OCI-LY3 (cell line): ENCODE measurements around the gene SLC7A5.
"Not testable (repeated sequence)": the region's sequence is repeated elsewhere in the genome, so short reads cannot be mapped to it uniquely, and the experiment has no call there.

Experiments used
- H2AFZ ChIP-seq: fragments of 200-600, 300-600 bp; shearing (Covaris generic); 2 replicates; pipeline ENCODE4 v1.6.0; 2014; ENCODE audit warnings: antibody characterized with exemption, low read depth, low read length
- H3K27ac ChIP-seq: fragments of 200-600, 300-600 bp; sonication (generic); 2 replicates; pipeline ENCODE4 v1.5.1; 2014; ENCODE audit warnings: mild to moderate bottlenecking, low read length, moderate library complexity, mixed read lengths
- H3K27me3 ChIP-seq: fragments of 200-600, 300-600 bp; sonication (generic); 2 replicates; pipeline ENCODE4 v1.6.1; 2014; ENCODE audit warnings: low read depth, low read length, mixed read lengths
- H3K36me3 ChIP-seq: fragments of 200-600, 300-600 bp; sonication (generic); replicated peaks from 2 replicates; pipeline ENCODE3; 2014; ENCODE audit warnings: low read depth, low read length, mixed read lengths
- H3K4me1 ChIP-seq: fragments of 300-600, 200-600 bp; sonication (generic); 2 replicates; pipeline ENCODE4 v1.6.1; 2014; ENCODE audit warnings: low read length, mixed read lengths
- H3K4me2 ChIP-seq: fragments of 200-600, 300-600 bp; sonication (generic); 2 replicates; pipeline ENCODE4 v1.6.1; 2014; ENCODE audit warnings: low read length, mixed read lengths
- H3K4me3 ChIP-seq: fragments of 300-600, 200-600 bp; sonication (generic); 2 replicates; pipeline ENCODE4 v1.5.1; 2014; ENCODE audit warnings: antibody characterized with exemption, mild to moderate bottlenecking, low read length, moderate library complexity
- H3K79me2 ChIP-seq: fragments of 300-600, 200-600 bp; shearing (Covaris generic); 2 replicates; pipeline ENCODE4 v1.6.1; 2014; ENCODE audit warnings: mild to moderate bottlenecking, low read length, mixed read lengths
- H3K9ac ChIP-seq: fragments of 300-600, 200-600 bp; shearing (Covaris generic); 2 replicates; pipeline ENCODE4 v1.6.0; 2014; ENCODE audit warnings: mild to moderate bottlenecking, low read length, moderate library complexity
- H3K9me3 ChIP-seq: fragments of 200-600, 300-600 bp; shearing (Covaris generic); 2 replicates; pipeline ENCODE4 v1.6.1; 2014; ENCODE audit warnings: low read length, mixed read lengths; ENCODE audit not compliant: insufficient read depth
- H4K20me1 ChIP-seq: fragments of 200-600, 300-600 bp; sonication (generic); 2 replicates; pipeline ENCODE4 v1.6.1; 2016; ENCODE audit warnings: low read length, mixed read lengths; ENCODE audit not compliant: insufficient read depth
- EZH2phosphoT487 ChIP-seq: fragments of 200-600 bp; shearing (Covaris generic); IDR thresholded peaks from 2 replicates; pipeline ENCODE4 v1.6.1; 2018; ENCODE audit warnings: antibody characterized with exemption, mixed run types, low read depth
- TF ChIP-seq, protein P1 (sequence below): fragments of 200-600, 300-600 bp; sonication (generic); IDR thresholded peaks from 2 replicates; pipeline ENCODE4 v1.5.1; 2014; ENCODE audit warnings: antibody characterized with exemption, low read length, low read depth

Gene SLC7A5

GRCh38 chr16:87882436-87883019 lies 13.2 kb upstream of the SLC7A5 start:
- no peaks in the 10 kb centered on the region for H3K9me3 ChIP-seq
- peak overlapping the region; percentile 45; the same call in 1 of the 2 replicates for H3K4me3 ChIP-seq
- TF ChIP-seq, protein P1, sequence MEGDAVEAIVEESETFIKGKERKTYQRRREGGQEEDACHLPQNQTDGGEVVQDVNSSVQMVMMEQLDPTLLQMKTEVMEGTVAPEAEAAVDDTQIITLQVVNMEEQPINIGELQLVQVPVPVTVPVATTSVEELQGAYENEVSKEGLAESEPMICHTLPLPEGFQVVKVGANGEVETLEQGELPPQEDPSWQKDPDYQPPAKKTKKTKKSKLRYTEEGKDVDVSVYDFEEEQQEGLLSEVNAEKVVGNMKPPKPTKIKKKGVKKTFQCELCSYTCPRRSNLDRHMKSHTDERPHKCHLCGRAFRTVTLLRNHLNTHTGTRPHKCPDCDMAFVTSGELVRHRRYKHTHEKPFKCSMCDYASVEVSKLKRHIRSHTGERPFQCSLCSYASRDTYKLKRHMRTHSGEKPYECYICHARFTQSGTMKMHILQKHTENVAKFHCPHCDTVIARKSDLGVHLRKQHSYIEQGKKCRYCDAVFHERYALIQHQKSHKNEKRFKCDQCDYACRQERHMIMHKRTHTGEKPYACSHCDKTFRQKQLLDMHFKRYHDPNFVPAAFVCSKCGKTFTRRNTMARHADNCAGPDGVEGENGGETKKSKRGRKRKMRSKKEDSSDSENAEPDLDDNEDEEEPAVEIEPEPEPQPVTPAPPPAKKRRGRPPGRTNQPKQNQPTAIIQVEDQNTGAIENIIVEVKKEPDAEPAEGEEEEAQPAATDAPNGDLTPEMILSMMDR = no peak
- no peak for TF ChIP-seq EZH2phosphoT487
- H3K9ac ChIP-seq = no peak overlapping the region; the same call in 1 of the 2 replicates
- peaks cover 39% of the 10 kb centered on the region for H3K27me3 ChIP-seq
- H3K27ac ChIP-seq = no peak overlapping the region
- no peak overlapping the region; the same call in 1 of the 2 replicates for H2AFZ ChIP-seq
- no peaks in the 10 kb centered on the region for H4K20me1 ChIP-seq
- H3K36me3 ChIP-seq = no peaks in the 10 kb centered on the region
- no peaks in the 10 kb centered on the region for H3K79me2 ChIP-seq
- peaks cover 28% of the 10 kb centered on the region for H3K4me1 ChIP-seq
- H3K4me2 ChIP-seq = peak overlapping the region; percentile 73

DNA sequence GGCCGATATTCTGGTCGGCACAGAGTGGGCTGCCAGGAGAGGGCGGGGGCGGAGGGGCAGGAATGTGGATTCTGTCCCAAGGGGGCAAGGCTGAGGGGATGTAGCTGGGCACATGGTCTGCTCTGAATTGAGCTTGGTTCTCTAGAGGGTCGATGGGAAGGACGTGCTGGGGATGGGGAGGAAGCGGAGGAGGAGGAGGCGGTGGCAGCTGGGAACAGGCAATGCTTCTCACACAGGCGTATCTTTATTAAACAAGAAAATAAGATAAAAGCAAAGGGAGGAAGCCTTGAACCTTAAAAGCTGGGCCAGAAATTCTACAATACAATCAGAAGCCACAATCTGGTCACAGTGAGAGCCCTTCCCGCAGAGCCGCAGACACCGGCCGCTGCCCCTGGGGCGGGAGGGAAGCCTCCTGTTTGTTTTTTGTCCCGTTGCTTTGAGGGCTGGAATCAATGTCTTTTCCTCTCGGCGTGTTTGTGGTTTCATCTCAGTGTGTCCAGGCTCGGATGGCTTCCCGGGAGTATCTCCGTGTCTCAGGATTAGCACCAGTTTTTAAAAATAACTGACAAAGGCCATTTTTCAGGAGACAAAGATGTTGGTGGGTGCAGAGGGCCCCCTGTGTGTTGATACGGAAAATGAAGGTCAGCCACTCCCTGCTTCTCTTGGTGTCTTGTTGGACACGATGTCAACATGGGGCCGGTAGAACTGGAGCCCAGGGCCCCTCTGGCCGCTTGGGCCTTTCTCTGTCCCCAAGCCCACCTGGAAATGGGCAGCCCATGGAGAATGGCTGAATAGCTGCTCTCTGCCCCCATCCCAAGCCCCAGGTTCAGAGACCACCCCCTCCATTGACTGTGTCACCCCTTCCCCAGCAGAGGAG lies 12.3 kb upstream of the SLC7A5 start:
- Histone ChIP-seq H3K36me3 (no peaks in the 10 kb centered on the region), H3K79me2 (no peaks in the 10 kb centered on the region)
- TF ChIP-seq, protein P1 = no peak
- no peak for TF ChIP-seq EZH2phosphoT487

DNA sequence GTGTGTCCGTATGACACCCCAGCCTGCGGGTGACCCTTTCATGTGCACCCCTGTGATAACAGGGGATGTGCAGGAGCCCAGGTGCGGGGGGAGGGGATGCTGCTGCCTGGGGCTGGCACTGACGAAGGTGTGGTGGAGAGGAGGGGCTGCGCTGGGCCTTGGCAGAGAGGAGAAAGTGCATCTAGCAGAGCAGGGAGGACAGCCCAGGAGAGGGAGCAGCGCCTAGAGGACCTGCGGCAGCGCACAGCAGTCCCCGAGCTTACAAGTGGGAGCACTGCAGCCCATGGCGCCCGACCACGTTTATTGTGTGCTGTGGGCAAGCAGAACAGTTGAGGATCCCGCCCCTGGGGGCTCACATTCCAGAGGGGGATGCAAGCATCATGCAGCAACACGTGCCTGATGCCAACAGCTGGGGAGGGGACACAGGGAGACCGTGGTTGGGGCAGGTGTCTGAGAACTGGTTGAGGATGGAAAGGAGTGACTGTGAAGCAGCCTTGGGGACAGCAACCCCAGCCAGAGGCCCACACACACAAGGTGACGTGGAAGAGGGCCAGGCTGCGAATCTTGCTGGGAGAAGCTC lies 10.9 kb upstream of the SLC7A5 start:
- Histone ChIP-seq H3K36me3 (no peaks in the 10 kb centered on the region), H3K79me2 (no peaks in the 10 kb centered on the region), H3K9ac (no peak overlapping the region), H3K27me3 (peaks cover 53% of the 10 kb centered on the region), H2AFZ (no peak overlapping the region), H3K9me3 (no peaks in the 10 kb centered on the region), H3K4me3 (no peak overlapping the region), H3K4me1 (peaks cover 44% of the 10 kb centered on the region), H3K27ac (no peak overlapping the region), H3K4me2 (no peak overlapping the region), H4K20me1 (no peaks in the 10 kb centered on the region)
- TF ChIP-seq, protein P1 = no peak
- TF ChIP-seq EZH2phosphoT487 = no peak

More for the DNA sequence above, 12.3 kb upstream of the SLC7A5 start:
- Histone ChIP-seq H4K20me1 (no peaks in the 10 kb centered on the region), H3K27me3 (peaks cover 43% of the 10 kb centered on the region), H3K9me3 (no peaks in the 10 kb centered on the region), H3K27ac (no peak overlapping the region), H3K4me3 (no peak overlapping the region), H3K4me2 (no peak overlapping the region), H3K4me1 (peaks cover 33% of the 10 kb centered on the region), H2AFZ (no peak overlapping the region), H3K9ac (no peak overlapping the region)

DNA sequence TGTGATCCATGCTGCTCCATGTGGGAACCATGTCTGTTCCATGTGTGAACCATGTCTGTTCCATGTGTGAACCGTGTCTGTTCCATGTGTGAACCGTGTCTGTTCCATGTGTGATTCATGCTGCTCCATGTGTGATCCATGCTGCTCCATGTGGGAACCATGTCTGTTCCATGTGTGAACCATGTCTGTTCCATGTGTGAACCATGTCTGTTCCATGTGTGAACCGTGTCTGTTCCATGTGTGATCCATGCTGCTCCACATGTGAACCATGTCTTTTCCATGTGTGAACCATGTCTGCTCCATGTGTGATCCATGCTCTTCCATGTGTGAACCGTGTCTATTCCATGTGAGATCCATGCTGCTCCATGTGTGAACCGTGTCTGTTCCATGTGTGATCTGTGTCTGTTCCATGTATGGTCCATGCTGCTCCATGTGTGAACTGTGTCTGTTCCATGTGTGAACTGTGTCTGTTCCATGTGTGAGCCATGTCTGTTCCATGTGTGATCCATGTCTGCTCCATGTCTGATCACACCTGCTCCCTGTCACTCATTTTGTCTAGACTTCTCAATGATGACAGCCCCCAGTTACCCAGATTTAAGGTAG lies 10.2 kb upstream of the SLC7A5 start:
- not testable (repeated sequence) for H2AFZ ChIP-seq, H4K20me1 ChIP-seq, H3K9me3 ChIP-seq, H3K4me3 ChIP-seq, H3K36me3 ChIP-seq, H3K4me2 ChIP-seq, H3K79me2 ChIP-seq, H3K9ac ChIP-seq, H3K27ac ChIP-seq
- Histone ChIP-seq H3K27me3 (peaks cover 53% of the 10 kb centered on the region), H3K4me1 (peaks cover 51% of the 10 kb centered on the region)
